WTC11 (cell line): Measurements from ENCODE around the gene RAB5IF. TPM values are rescaled to one million over a fixed set of nuclear protein-coding genes. Genes with fewer than 3 reads are reported as not detected.

Experiments
- ATAC-seq: fragments of 200-7000 bp; cut with Tn5 transposase; 2 replicates; pipeline ENCODE4 v1.10.0; 2021; ENCODE audit warnings: mild to moderate bottlenecking, moderate library complexity
- CTCF ChIA-PET: fragments of 300-600 bp; sonication (Branson Sonifier 250); formaldehyde crosslinking; loops from one replicate; lab custom pipeline; 2021; ENCODE audit warnings: antibody characterized with exemption; lab: Charles Lee
- POLR2A ChIA-PET: fragments of 350-600 bp; sonication (Branson Sonifier 250); formaldehyde crosslinking; loops from one replicate; lab custom pipeline; 2021; ENCODE audit warnings: antibody characterized with exemption; lab: Charles Lee
- DNase-seq: peaks from one replicate; pipeline ENCODE4 v3.0.0; 2021; ENCODE audit warnings: low spot score
- H3K27ac Mint-ChIP-seq: 2 replicates; pipeline ENCODE4 v1.8.0; 2021; ENCODE audit warnings: mixed read lengths
- H3K27me3 Mint-ChIP-seq: 2 replicates; pipeline ENCODE4 v1.8.0; 2021; ENCODE audit warnings: low read depth, mild to moderate bottlenecking, moderate library complexity, mixed read lengths
- H3K36me3 Mint-ChIP-seq: 2 replicates; pipeline ENCODE4 v1.8.0; 2021; ENCODE audit warnings: mixed read lengths
- H3K4me1 Mint-ChIP-seq: 2 replicates; pipeline ENCODE4 v1.8.0; 2022; ENCODE audit warnings: mixed read lengths
- H3K4me3 Mint-ChIP-seq: 2 replicates; pipeline ENCODE4 v1.8.0; 2021; ENCODE audit warnings: mild to moderate bottlenecking, moderate library complexity, mixed read lengths
- H3K9me3 Mint-ChIP-seq: 2 replicates; pipeline ENCODE4 v1.8.0; 2021; ENCODE audit warnings: mixed read lengths
- ATF1 ChIP-seq: sonication (generic); formaldehyde crosslinking; IDR thresholded peaks from 2 replicates; pipeline ENCODE4 v1.8.1; 2023; ENCODE audit warnings: mild to moderate bottlenecking, moderate library complexity, missing genetic modification reagents
- CBFB ChIP-seq: sonication (generic); formaldehyde crosslinking; IDR thresholded peaks from 2 replicates; pipeline ENCODE4 v1.8.1; 2022; ENCODE audit warnings: mild to moderate bottlenecking, low read depth, missing genetic modification reagents
- EMX1 ChIP-seq: fragments of 250-450 bp; sonication (Bioruptor Pico); IDR thresholded peaks from 2 replicates; pipeline ENCODE4 v1.8.0; 2021; ENCODE audit warnings: mild to moderate bottlenecking
- ETV6 ChIP-seq: sonication (generic); formaldehyde crosslinking; IDR thresholded peaks from 2 replicates; pipeline ENCODE4 v1.8.1; 2022; ENCODE audit warnings: mild to moderate bottlenecking, missing genetic modification reagents
- FOXK1 ChIP-seq: sonication (generic); formaldehyde crosslinking; IDR thresholded peaks from 2 replicates; pipeline ENCODE4 v1.8.0; 2022; ENCODE audit warnings: mild to moderate bottlenecking, moderate library complexity, missing genetic modification reagents
- FOXP1 ChIP-seq: sonication (generic); formaldehyde crosslinking; IDR thresholded peaks from 2 replicates; pipeline ENCODE4 v1.8.0; 2022; ENCODE audit warnings: missing genetic modification reagents, mild to moderate bottlenecking, moderate library complexity, borderline replicate concordance
- GABPB1 ChIP-seq: sonication (generic); formaldehyde crosslinking; IDR thresholded peaks from 2 replicates; pipeline ENCODE4 v1.8.1; 2023; ENCODE audit warnings: mild to moderate bottlenecking, missing genetic modification reagents
- KAT7 ChIP-seq: sonication (generic); formaldehyde crosslinking; IDR thresholded peaks from 2 replicates; pipeline ENCODE4 v1.8.1; 2023; ENCODE audit warnings: missing genetic modification reagents, mild to moderate bottlenecking, borderline replicate concordance
- NFE2L1 ChIP-seq: sonication (generic); formaldehyde crosslinking; IDR thresholded peaks from 2 replicates; pipeline ENCODE4 v1.8.1; 2023; ENCODE audit warnings: missing genetic modification reagents
- NR1H2 ChIP-seq: sonication (generic); formaldehyde crosslinking; IDR thresholded peaks from 2 replicates; pipeline ENCODE4 v1.9.0; 2021; ENCODE audit warnings: mild to moderate bottlenecking, moderate library complexity, missing genetic modification reagents
- SMAD3 ChIP-seq: sonication (generic); formaldehyde crosslinking; IDR thresholded peaks from 2 replicates; pipeline ENCODE4 v1.8.0; 2022; ENCODE audit warnings: missing genetic modification reagents, mild to moderate bottlenecking, borderline replicate concordance
- TEAD1 ChIP-seq: sonication (generic); formaldehyde crosslinking; IDR thresholded peaks from 2 replicates; pipeline ENCODE4 v1.8.0; 2022; ENCODE audit warnings: mild to moderate bottlenecking, missing genetic modification reagents
- ZNF263 ChIP-seq: sonication (generic); formaldehyde crosslinking; IDR thresholded peaks from 2 replicates; pipeline ENCODE4 v1.8.1; 2022; ENCODE audit warnings: low read depth, mild to moderate bottlenecking, moderate library complexity, missing genetic modification reagents
- ZNF317 ChIP-seq: sonication (generic); formaldehyde crosslinking; IDR thresholded peaks from 2 replicates; pipeline ENCODE4 v1.8.1; 2023; ENCODE audit warnings: low read depth, mild to moderate bottlenecking, moderate library complexity, missing genetic modification reagents, borderline replicate concordance
- total RNA-seq: library from RNA; stranded (reverse); gene quantifications from 3 replicates; pipeline ENCODE4 v1.2.3, GENCODE V29; 2021
- TF ChIP-seq, protein P1 (sequence below): sonication (generic); formaldehyde crosslinking; IDR thresholded peaks from 2 replicates; pipeline ENCODE4 v1.8.0; 2022; ENCODE audit warnings: mild to moderate bottlenecking, missing genetic modification reagents
- TF ChIP-seq, protein P2 (sequence below): sonication (generic); formaldehyde crosslinking; IDR thresholded peaks from 2 replicates; pipeline ENCODE4 v1.8.1; 2022; ENCODE audit warnings: mild to moderate bottlenecking, moderate library complexity, missing genetic modification reagents
- TF ChIP-seq, protein P3 (sequence below): fragments of 250-450 bp; sonication (Bioruptor Pico); conservative IDR thresholded peaks from 2 replicates; pipeline ENCODE4 v1.9.0; 2021; ENCODE audit warnings: mild to moderate bottlenecking
- TF ChIP-seq, protein P4 (sequence below): sonication (generic); formaldehyde crosslinking; IDR thresholded peaks from 2 replicates; pipeline ENCODE4 v1.8.1; 2023; ENCODE audit warnings: mild to moderate bottlenecking, missing genetic modification reagents
- TF ChIP-seq, protein P5 (sequence below): sonication (generic); formaldehyde crosslinking; IDR thresholded peaks from 2 replicates; pipeline ENCODE4 v1.8.0; 2022; ENCODE audit warnings: mild to moderate bottlenecking, missing genetic modification reagents
- TF ChIP-seq, protein P6 (sequence below): sonication (generic); formaldehyde crosslinking; IDR thresholded peaks from 2 replicates; pipeline ENCODE4 v1.8.0; 2022; ENCODE audit warnings: missing genetic modification reagents

The RAB5IF gene
- total RNA-seq, 1 experiment from 2014 or later = 88.4 TPM

DNA sequence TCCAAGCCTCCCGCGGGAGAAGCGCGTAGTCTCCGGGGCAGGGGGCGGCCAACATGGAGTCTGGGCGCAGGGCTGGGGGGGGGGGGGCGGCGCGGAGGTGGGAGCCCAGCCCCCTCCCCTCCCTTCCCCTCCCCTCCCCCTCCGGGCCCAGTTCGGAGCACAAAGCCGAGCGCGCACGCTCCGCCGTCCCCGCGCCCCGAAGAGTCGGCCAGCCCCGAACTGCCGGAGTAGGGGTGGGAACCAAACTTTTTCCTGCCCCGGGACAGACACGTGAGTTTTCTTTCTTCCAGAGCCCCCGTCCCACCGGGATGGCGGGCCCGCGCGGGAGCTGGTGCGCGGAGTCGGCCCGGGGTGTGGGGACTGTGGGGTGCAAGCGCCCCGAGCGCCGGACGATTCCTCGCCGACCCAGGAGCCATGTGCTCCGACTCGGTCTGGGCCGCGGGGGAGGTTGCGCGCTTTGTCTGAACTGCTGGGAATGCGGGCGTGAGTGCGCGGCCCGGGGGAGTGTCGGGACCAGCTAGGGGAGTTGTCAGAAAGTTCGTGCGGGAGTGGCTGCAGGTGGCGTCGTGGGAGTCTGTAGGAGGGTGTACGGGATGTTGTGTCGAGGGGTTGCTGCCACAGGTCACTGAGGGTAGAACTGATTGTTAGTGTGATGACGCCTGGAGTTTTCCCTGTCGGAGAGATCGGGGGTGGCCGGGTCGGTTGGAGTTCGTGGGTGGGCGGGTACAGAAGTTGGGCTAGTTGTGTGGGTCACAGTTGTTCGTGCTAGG, 31.0 kb upstream of the RAB5IF start (continued):
- TF ChIP-seq KAT7 (CRISPR knock-in tag) = 0 out of 2 replicates have a peak, but pooled peaks have one; percentile 51
- no peak for TF ChIP-seq NR1H2
- TF ChIP-seq, protein P1, sequence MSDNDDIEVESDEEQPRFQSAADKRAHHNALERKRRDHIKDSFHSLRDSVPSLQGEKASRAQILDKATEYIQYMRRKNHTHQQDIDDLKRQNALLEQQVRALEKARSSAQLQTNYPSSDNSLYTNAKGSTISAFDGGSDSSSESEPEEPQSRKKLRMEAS (CRISPR knock-in tag) = peak; percentile 88
- TF ChIP-seq FOXK1 (CRISPR knock-in tag) = peak; percentile 63; the same call in 1 of the 2 replicates
- no peak for TF ChIP-seq ZNF263 (CRISPR knock-in tag)
- peak; percentile 51; the same call in 1 of the 2 replicates for TF ChIP-seq ZNF317 (CRISPR knock-in tag)
- peak; percentile 57; the same call in 1 of the 2 replicates for TF ChIP-seq FOXP1 (CRISPR knock-in tag)
- TF ChIP-seq EMX1 (CRISPR knock-in tag) = no peak
- TF ChIP-seq NFE2L1 = peak; percentile 71; the same call in 1 of the 2 replicates

DNA sequence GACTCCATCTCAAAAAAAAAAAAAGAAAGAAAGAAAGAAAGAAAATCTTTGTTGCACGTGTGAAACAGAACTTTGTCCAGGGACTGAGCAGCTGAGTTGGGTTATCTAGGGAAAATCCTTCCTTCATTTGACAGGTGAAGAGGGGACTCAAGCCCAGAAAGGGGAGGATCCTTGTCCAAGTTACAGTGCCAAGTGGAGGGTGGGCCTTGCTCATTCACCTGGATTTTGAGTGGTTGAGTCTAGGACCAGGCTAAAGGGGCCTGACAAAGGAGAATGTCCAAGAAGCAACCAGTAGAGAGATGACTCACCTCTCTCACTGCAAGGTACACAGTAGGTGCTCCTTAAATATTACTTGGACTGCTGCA, 29.5 kb upstream of the RAB5IF start:
- Mint-ChIP-seq H3K27ac (peak overlapping the region; percentile 51; the same call in 1 of the 2 replicates), H3K36me3 (peaks cover 24% of the 10 kb centered on the region), H3K4me3 (peak overlapping the region; percentile 86), H3K27me3 (no peaks in the 10 kb centered on the region), H3K4me1 (peaks cover 39% of the 10 kb centered on the region), H3K9me3 (no peaks in the 10 kb centered on the region)
- POLR2A ChIA-PET = interaction anchor here (0.6 to 5.8 kb wide), 4 partner anchors 9 to 339 kb away, joined by 3 to 54 read pairs (median 6); partner anchors contain the start of gene RAB5IF
- TF ChIP-seq, protein P2, sequence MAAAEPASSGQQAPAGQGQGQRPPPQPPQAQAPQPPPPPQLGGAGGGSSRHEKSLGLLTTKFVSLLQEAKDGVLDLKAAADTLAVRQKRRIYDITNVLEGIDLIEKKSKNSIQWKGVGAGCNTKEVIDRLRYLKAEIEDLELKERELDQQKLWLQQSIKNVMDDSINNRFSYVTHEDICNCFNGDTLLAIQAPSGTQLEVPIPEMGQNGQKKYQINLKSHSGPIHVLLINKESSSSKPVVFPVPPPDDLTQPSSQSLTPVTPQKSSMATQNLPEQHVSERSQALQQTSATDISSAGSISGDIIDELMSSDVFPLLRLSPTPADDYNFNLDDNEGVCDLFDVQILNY (CRISPR knock-in tag) = no peak
- TF ChIP-seq, protein P3, sequence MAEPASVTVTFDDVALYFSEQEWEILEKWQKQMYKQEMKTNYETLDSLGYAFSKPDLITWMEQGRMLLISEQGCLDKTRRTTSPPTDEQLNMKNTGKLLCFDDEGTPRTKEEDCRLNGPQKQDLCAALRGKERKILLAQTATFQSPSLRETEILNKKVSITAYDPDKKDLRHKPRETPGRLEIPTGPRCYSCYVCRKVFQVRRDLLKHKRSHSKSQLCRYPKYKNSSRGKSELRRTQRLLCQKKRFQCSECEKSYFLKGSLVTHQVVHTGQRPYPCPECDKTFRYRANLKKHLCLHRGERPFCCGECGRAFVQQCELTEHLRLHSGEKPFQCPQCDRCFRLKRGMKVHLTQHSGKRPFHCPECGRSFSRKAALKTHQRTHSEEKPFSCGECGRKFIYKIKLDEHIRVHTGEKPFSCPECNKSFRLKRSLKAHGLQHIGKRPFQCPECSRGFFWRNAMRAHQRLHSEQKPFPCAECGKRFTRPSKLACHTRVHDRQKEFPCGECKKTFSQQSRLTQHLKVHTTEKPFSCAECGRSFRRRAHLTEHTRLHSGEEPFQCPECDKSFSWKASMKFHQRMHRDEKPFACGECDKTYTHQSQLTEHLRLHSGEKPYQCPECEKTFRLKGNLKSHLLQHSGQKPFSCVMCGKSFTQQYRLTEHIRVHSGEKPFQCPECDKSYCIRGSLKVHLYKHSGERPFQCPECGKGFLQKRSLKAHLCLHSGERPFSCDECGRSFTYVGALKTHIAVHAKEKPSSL (CRISPR knock-in tag) = no peak
- no peak for TF ChIP-seq ATF1 (CRISPR knock-in tag)
- TF ChIP-seq, protein P4, sequence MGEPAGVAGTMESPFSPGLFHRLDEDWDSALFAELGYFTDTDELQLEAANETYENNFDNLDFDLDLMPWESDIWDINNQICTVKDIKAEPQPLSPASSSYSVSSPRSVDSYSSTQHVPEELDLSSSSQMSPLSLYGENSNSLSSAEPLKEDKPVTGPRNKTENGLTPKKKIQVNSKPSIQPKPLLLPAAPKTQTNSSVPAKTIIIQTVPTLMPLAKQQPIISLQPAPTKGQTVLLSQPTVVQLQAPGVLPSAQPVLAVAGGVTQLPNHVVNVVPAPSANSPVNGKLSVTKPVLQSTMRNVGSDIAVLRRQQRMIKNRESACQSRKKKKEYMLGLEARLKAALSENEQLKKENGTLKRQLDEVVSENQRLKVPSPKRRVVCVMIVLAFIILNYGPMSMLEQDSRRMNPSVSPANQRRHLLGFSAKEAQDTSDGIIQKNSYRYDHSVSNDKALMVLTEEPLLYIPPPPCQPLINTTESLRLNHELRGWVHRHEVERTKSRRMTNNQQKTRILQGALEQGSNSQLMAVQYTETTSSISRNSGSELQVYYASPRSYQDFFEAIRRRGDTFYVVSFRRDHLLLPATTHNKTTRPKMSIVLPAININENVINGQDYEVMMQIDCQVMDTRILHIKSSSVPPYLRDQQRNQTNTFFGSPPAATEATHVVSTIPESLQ = no peak
- no peak for TF ChIP-seq SMAD3 (CRISPR knock-in tag)
- TF ChIP-seq TEAD1 (CRISPR knock-in tag) = no peak
- TF ChIP-seq EMX1 (CRISPR knock-in tag) = no peak
- no peak for TF ChIP-seq CBFB (CRISPR knock-in tag)
- TF ChIP-seq ETV6 (CRISPR knock-in tag) = no peak
- no peak for TF ChIP-seq GABPB1 (CRISPR knock-in tag)
- TF ChIP-seq, protein P5, sequence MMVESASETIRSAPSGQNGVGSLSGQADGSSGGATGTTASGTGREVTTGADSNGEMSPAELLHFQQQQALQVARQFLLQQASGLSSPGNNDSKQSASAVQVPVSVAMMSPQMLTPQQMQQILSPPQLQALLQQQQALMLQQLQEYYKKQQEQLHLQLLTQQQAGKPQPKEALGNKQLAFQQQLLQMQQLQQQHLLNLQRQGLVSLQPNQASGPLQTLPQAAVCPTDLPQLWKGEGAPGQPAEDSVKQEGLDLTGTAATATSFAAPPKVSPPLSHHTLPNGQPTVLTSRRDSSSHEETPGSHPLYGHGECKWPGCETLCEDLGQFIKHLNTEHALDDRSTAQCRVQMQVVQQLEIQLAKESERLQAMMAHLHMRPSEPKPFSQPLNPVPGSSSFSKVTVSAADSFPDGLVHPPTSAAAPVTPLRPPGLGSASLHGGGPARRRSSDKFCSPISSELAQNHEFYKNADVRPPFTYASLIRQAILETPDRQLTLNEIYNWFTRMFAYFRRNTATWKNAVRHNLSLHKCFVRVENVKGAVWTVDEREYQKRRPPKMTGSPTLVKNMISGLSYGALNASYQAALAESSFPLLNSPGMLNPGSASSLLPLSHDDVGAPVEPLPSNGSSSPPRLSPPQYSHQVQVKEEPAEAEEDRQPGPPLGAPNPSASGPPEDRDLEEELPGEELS (CRISPR knock-in tag) = no peak
- TF ChIP-seq, protein P6, sequence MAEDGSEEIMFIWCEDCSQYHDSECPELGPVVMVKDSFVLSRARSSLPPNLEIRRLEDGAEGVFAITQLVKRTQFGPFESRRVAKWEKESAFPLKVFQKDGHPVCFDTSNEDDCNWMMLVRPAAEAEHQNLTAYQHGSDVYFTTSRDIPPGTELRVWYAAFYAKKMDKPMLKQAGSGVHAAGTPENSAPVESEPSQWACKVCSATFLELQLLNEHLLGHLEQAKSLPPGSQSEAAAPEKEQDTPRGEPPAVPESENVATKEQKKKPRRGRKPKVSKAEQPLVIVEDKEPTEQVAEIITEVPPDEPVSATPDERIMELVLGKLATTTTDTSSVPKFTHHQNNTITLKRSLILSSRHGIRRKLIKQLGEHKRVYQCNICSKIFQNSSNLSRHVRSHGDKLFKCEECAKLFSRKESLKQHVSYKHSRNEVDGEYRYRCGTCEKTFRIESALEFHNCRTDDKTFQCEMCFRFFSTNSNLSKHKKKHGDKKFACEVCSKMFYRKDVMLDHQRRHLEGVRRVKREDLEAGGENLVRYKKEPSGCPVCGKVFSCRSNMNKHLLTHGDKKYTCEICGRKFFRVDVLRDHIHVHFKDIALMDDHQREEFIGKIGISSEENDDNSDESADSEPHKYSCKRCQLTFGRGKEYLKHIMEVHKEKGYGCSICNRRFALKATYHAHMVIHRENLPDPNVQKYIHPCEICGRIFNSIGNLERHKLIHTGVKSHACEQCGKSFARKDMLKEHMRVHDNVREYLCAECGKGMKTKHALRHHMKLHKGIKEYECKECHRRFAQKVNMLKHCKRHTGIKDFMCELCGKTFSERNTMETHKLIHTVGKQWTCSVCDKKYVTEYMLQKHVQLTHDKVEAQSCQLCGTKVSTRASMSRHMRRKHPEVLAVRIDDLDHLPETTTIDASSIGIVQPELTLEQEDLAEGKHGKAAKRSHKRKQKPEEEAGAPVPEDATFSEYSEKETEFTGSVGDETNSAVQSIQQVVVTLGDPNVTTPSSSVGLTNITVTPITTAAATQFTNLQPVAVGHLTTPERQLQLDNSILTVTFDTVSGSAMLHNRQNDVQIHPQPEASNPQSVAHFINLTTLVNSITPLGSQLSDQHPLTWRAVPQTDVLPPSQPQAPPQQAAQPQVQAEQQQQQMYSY (CRISPR knock-in tag) = no peak
- CTCF ChIA-PET = interaction anchor here (0.8 to 3.1 kb wide), 7 partner anchors 9 to 33 kb away, joined by 3 to 15 read pairs (median 3); partner anchors contain the start of gene RAB5IF
- ATAC-seq (no peak), DNase-seq (no peak)
